Erythroblast (primary cell): Measurements from ENCODE around the gene DMD.
"Not testable (repeated sequence)": the region's sequence is repeated elsewhere in the genome, so short reads cannot be mapped to it uniquely, and the experiment has no call there.

Experiments used
- DNase-seq, 2 experiments: peaks; one replicate each; lab custom pipeline; 2025; lab: John Stamatoyannopoulos, UW
- GATA1 ChIP-seq: IDR thresholded peaks from 2 replicates; pipeline ENCODE4 v1.6.1; 2011; ENCODE audit warnings: low read depth, mild to moderate bottlenecking, control low read depth, low read length, moderate library complexity
- POLR2A ChIP-seq: IDR thresholded peaks from 2 replicates; pipeline ENCODE4 v1.6.1; 2011; ENCODE audit warnings: mild to moderate bottlenecking, low read length

Gene DMD

DNA sequence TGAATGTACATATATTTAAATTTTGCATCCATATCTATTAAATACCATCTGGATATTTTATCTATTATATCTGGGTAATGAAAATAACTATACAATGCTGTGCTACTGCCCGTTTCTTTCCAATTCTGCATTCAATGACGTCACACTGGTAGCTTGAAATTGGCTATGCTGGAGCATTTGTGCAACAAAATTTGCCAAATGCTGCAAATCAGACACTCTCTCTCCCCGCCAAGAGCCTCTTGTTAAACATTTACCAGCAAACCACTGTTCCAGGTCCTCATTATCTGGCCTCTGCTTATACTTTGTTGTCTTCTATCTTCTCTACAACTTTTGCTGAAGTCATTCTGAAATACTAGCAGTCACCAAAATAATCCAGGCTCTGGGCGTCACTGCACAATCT lies 1201.1 kb downstream of the DMD start:
- no peak for DNase-seq
- no peak for TF ChIP-seq POLR2A
- TF ChIP-seq GATA1, result no peak

DNA sequence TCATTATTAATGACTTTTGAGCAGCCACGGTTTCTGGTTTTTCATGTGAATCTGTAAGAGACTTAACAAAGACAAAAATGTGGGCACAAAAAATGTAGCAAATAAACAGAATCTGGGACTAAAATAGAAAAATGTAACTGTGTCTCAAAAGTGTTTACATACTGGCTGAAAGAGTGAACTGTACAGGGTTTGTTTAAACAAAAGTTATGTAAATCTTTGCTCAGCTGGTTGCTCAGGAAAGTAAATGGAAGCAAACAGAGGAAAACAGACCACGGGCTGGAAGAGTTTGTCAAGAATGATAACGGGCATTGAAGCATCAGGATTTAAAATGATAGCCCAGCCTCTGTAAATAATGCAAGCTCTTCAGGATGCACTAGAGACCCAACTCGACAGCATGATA lies 1217.7 kb downstream of the DMD start:
- no peak for DNase-seq
- TF ChIP-seq GATA1, result no peak
- no peak for TF ChIP-seq POLR2A

DNA sequence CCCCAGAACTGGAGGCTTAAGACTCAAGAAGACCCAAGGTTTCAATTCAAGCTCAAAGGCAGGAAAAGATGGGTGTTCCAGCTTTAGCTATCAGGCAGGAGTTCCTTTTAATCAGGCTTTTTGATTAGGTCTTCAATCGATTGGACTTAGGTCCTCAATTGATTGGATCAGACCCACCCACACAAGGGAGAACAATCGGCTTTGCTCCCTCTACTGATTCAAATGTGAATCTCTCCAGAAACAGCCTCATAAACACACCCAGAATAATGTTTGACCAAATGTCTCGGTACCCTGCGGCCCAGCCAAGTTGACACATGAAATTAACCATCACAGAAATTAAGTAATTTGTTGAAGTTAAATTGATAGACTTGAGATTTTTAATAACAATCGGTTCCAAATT lies 1222.4 kb downstream of the DMD start:
- TF ChIP-seq POLR2A (no peak), GATA1 (no peak)
- DNase-seq, result no peak

DNA sequence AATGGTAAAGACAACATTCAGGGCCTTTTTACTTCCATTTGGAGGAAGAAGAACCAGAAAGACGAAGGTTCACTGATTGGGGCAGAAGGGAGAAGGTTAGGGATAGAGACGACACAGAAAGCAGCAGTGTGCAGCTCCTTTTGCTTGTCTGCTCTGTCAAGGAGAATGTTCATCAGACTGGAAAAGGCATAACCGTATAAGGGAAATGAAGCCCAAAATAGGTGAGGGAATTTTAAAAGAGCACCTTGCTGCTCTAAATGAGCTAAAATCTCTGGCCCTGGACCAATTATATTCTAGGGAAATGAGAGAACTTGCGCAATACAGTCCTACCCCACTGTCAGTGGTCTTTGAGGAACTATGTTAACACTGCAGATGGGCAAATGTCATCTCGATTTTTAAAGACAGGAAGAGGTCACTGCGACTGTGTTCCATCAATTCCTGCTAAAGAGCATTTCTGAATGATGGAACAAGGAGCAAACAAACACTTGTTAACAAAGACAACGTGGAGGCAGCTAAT lies 1229.7 kb downstream of the DMD start:
- no peak for TF ChIP-seq GATA1
- no peak for TF ChIP-seq POLR2A
- DNase-seq, result no peak

DNA sequence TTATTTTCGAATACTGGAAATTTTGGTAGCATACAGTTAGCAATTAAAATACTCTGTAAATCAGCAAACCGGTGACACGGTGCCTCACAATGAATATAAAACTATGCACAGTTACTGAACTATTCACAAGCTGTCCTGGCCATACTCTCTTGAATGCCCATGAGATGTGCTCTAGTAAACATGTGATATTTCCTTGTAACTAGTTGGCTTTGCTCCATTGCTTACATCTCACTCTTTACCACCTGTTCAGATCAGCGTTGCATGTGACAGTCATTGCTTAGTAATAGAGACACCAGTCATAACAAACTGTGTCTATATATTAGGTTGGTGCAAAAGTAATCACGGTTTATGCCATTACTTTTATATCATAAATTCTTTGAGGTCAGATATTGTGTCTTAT lies 1241.6 kb downstream of the DMD start:
- TF ChIP-seq GATA1 (no peak), POLR2A (no peak)
- DNase-seq, result no peak

DNA sequence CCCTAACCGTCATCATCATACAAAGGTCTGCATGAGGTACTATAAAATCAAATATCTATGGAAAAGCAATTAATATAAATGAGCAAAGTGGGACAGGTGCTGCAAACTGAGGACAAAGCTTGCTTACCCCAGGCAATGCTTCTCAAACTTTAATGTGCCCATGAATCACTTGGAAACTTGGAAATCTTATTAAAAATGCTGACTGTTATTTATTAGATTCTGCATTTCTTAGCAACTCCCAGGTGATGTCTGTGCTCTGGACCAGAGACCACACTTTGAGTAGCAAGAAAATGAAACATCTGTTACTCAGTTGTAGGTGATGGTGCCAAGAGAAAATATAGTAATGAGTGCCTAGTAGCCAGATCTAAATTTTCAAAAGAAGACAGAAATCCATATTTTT lies 1249.1 kb downstream of the DMD start:
- DNase-seq, result no peak
- no peak for TF ChIP-seq POLR2A
- TF ChIP-seq GATA1, result no peak

DNA sequence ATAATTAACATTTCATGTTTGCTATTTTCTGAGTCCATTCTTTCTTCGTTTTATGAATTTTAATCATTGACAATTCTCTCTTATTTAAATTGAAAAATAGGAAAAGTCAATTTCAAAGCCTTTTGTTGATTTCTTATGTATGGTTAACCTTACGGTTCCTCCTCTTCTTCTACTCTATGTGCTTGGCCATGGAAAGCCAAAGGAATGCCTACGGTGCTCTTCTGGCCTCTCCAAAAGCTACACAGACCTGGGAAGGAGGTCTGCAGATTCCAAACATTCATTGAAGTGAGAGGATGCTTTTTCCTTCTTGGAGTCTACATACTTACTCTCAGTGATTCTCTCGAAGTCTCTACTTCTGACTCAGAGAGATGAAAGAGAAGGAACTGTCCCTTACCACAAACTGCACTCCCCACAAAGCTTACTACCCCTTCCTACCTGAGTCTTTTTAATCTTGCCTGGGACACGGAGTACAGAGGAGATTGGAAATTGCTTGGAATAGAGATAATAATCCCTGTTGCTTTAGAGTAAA lies 1276.4 kb downstream of the DMD start:
- no peak for DNase-seq
- TF ChIP-seq POLR2A (no peak), GATA1 (no peak)

DNA sequence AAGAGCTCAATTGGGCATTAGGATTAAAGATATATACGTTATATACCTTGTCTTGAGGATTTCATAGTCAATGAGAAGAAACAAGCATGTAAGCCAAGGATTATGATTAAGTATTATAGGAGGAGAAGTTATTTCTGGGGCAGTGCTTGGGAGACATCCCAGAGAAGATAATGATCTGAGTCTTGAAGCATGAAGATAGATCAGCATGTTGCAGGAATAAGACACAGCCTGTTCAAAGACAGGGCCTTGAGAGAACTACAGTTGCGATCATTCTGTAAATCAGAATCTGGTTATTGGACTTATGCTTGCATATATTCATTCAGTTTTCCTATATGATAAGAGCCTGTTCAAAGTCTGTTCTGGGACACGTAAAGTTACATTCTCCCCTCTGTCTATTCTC lies 1277.3 kb downstream of the DMD start:
- no peak for TF ChIP-seq POLR2A
- no peak for TF ChIP-seq GATA1
- DNase-seq, result no peak

DNA sequence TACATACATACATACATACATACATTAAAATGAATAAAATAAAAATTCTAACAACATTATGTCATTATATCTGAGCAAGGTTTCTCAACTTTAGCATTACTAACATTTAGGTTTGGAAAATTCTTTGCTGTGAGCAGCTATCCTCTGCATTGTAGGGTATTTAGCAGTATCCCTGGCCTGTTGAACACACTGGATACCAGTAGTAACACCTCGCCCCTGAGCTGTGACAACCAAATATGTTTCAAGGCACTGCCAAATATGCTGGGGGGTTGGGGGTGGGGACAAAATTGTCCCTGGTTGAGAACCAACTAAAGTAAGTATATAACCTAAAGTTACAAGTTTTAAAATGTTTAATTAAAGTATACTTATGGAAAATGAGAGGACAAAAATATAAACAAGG lies 1278.6 kb downstream of the DMD start:
- no peak for DNase-seq
- TF ChIP-seq POLR2A (no peak), GATA1 (no peak)

DNA sequence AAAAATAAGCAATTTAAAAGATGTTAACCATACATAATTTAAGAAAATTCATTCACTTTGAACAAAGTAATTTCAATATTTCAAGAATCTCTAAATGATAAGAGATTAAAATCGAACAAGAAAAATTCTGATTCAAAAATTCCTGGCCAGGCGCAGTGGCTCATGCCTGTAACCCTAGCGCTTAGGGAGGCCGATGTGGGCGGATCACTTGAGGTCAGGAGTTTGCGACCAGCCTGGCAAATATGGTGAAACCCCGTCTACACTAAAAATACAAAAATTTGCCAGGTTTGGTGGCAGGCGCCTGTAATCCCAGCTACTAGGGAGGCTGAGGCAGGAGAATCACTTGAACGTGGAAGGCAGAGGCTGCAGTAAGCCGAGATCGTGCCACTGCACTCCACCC lies 1279.0 kb downstream of the DMD start:
- not testable (repeated sequence) for DNase-seq

DNA sequence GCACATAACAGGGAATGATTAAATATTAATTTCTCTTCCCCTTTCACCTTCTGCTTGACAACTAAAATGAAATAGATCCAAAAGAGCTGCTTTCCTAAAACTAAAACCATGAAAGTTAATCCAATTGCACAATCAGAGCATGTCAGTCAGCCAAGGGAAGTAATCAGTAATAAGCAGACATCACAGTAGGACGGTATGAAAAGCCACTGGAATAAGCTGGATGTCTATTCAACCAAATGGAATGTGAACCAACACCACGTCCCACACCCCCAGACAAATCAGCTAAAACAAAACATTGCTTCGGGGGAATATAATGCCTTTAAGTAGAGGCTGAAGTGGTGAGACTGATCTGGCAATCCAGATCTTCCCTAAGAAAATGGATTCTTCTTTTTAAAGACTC lies 1280.1 kb downstream of the DMD start:
- no peak for DNase-seq

DNA sequence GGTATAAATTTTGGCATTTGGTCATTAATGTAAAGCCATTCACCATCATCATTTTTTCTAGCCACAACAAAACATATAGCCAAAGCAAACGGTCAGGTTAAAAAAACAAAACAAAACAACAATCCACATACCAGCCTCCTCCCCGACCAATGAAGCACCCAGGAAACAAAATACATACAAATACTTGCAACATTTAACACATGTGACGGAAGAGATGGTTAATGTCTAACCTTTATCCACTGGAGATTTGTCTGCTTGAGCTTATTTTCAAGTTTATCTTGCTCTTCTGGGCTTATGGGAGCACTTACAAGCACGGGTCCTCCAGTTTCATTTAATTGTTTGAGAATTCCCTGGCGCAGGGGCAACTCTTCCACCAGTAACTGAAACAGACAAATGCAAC lies 1282.0 kb downstream of the DMD start:
- TF ChIP-seq GATA1 (no peak), POLR2A (no peak)
- DNase-seq, result no peak

More for the DNA sequence above, 1280.1 kb downstream of the DMD start:
- TF ChIP-seq GATA1, result no peak
- no peak for TF ChIP-seq POLR2A

DNA sequence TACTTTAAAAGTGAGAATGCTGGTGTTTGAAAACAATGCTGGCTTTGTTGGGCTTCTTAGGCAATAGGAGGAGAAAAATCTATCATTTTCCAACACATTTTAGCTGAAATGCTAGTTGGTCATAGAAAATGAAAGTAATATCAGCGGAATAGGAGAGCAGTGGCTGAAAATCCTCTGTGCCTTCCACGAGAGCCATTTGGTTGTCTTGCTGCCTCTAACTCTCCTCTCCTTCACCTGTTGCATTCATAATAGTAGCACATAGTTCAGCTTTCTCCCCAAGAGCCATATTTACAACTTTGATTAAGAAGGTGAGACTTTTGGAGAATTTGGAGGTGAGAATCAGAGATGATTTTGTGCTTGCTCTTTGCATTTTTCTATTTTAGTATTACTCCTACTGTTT lies 1290.1 kb downstream of the DMD start:
- no peak for DNase-seq
- TF ChIP-seq POLR2A, result no peak
- TF ChIP-seq GATA1, result no peak

DNA sequence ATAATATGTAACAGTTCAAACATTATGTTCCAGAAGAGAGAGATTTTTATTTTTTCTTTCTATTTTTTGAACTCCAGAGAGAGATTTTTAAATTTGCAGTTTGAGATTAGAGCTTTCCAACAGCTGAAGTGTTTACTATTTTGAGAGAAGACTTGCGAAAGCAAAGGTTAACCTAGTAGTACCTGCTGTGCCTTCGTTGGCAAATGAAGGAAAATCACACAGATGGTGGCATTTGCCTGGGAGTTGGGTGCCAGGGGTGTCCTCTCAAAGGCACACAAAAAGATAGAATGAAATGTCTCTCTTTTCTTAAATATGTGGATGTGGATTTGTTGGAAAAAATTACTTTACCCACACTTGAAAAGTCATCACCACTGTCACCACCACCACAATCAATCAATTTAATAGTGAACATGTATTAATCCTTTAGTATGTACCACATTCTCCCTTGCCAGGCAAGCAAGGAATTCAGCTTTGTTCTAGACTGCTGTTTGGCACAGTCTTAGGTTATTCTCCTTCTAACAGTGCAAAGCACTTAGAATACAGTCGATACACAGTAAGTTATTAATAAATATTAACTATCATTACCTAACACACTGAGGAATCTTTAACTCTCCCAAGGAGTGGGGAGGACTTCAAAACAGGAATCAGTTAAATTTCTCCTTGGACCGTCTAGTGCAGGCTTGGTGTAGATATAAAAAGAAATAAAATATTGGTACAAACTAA lies 1301.3 kb downstream of the DMD start:
- TF ChIP-seq GATA1, result no peak
- TF ChIP-seq POLR2A, result no peak
- DNase-seq, result no peak

DNA sequence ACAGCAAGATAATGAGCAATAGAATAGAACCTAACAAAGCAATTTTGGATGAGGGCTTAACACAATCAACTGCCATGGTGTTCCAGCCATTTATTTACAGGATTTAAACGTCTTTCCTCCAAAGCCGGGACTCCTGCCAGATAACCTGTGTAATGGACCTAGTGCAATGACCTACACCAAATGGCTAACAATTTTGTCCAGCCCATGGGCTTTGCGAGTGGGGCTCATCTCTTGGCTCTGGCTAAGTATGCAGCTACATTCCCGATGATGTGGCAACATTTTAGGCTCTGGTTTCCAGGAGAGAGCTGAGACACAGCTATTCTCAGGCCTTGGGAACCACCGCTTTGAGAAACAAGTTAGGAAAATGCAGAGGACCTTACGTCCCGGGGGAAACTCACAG lies 1317.2 kb downstream of the DMD start:
- DNase-seq, result no peak
- TF ChIP-seq GATA1 (no peak), POLR2A (no peak)
